AML-193 (cell line): ENCODE results near the gene UNC13C.

ENCODE experiments used
- DNase-seq, 2 experiments: peaks; one replicate each; lab custom pipeline; 2025; lab: John Stamatoyannopoulos, UW

The UNC13C gene

GRCh38 chr15:54567408-54568035 is 589.3 kb downstream of the UNC13C start:
- no peak for DNase-seq

- no peak for DNase-seq
Observed at GRCh38 chr15:54568381-54568780, 590.1 kb downstream of the UNC13C start.

- DNase-seq, result no peak
Observed at GRCh38 chr15:54571576-54571975, 593.3 kb downstream of the UNC13C start.

- no peak for DNase-seq
Observed at GRCh38 chr15:54575586-54575985, 597.3 kb downstream of the UNC13C start.

GRCh38 chr15:54576298-54576935 is 598.2 kb downstream of the UNC13C start:
- DNase-seq, result no peak

GRCh38 chr15:54577476-54578250 is 599.4 kb downstream of the UNC13C start:
- DNase-seq, result no peak

- no peak for DNase-seq
Observed at GRCh38 chr15:54579855-54580254, 601.6 kb downstream of the UNC13C start.

GRCh38 chr15:54580643-54581042 is 602.4 kb downstream of the UNC13C start:
- no peak for DNase-seq

- no peak for DNase-seq
Observed at GRCh38 chr15:54582863-54583643, 604.8 kb downstream of the UNC13C start.

GRCh38 chr15:54585063-54585462 is 606.8 kb downstream of the UNC13C start:
- no peak for DNase-seq

GRCh38 chr15:54594115-54594514 is 615.9 kb downstream of the UNC13C start:
- DNase-seq, result peak in 1 of 2 experiments; percentile 0

GRCh38 chr15:54599386-54599785 is 621.1 kb downstream of the UNC13C start:
- no peak for DNase-seq

GRCh38 chr15:54605043-54605442 is 626.8 kb downstream of the UNC13C start:
- DNase-seq, result no peak

- no peak for DNase-seq
Observed at GRCh38 chr15:54605556-54605955, 627.3 kb downstream of the UNC13C start.

GRCh38 chr15:54608876-54609835 is 630.9 kb downstream of the UNC13C start:
- DNase-seq, result no peak

- no peak for DNase-seq
Observed at GRCh38 chr15:54618120-54618519, 639.9 kb downstream of the UNC13C start.

- no peak for DNase-seq
Observed at GRCh38 chr15:54619180-54619579, 640.9 kb downstream of the UNC13C start.

GRCh38 chr15:54620916-54621315 is 642.7 kb downstream of the UNC13C start:
- no peak for DNase-seq

GRCh38 chr15:54636147-54636546 is 657.9 kb downstream of the UNC13C start:
- DNase-seq, result no peak

- no peak for DNase-seq
Observed at GRCh38 chr15:54638666-54639065, 660.4 kb downstream of the UNC13C start.

- no peak for DNase-seq
Observed at GRCh38 chr15:54640873-54641272, 662.6 kb downstream of the UNC13C start.
